CD4-positive, alpha-beta T cell treated with Interleukin-4 for 1 hour (primary cell): Measurements from ENCODE around the gene CSHL1.
A peak's percentile ranks its signal among the peaks of the same experiment; 100 is the strongest.
"Not testable (repeated sequence)": the region's sequence is repeated elsewhere in the genome, so short reads cannot be mapped to it uniquely, and the experiment has no call there.

Source experiments
- DNase-seq, 2 donors: peaks; one replicate each; pipeline ENCODE4 v3.0.0-alpha.2; 2020 to 2022

The CSHL1 gene

GRCh38 chr17:63881935-63882601 is 29.0 kb downstream of the CSHL1 start, which contains the start of gene GH2:
TSS of gene GH2 (minus strand) at chr17:63881944. CDS start at chr17:63881801, 143 bp downstream.
- DNase-seq, result peak; percentile 64 to 71

GRCh38 chr17:63881337-63881736 is 29.7 kb downstream of the CSHL1 start:
- not testable (repeated sequence) for DNase-seq

GRCh38 chr17:63880706-63881105 is 30.4 kb downstream of the CSHL1 start:
- no peak for DNase-seq

- not testable (repeated sequence) for DNase-seq
Measured at GRCh38 chr17:63878413-63878812, 32.6 kb downstream of the CSHL1 start.

GRCh38 chr17:63874693-63875092 is 36.4 kb downstream of the CSHL1 start:
- not testable (repeated sequence) for DNase-seq

- not testable (repeated sequence) for DNase-seq
Measured at GRCh38 chr17:63874061-63874626, 36.9 kb downstream of the CSHL1 start.

GRCh38 chr17:63873577-63873976 is 37.5 kb downstream of the CSHL1 start, which contains the start of gene CSH2:
TSS of gene CSH2 (minus strand) at chr17:63873677. CDS start at chr17:63873614, 63 bp downstream.
- not testable (repeated sequence) for DNase-seq

- not testable (repeated sequence) for DNase-seq
Measured at GRCh38 chr17:63871646-63872365, 39.3 kb downstream of the CSHL1 start.

GRCh38 chr17:63870292-63870665 is 40.8 kb downstream of the CSHL1 start:
- not testable (repeated sequence) for DNase-seq

GRCh38 chr17:63869491-63870291 is 41.4 kb downstream of the CSHL1 start:
- not testable (repeated sequence) for DNase-seq

- not testable (repeated sequence) for DNase-seq
Measured at GRCh38 chr17:63866625-63867024, 44.4 kb downstream of the CSHL1 start.
